SK-MEL-5 (cell line): ENCODE results near the gene TRAF3IP3. TPM values are rescaled to one million over a fixed set of nuclear protein-coding genes. Genes with fewer than 3 reads are reported as not detected.
A peak's percentile ranks its signal among the peaks of the same experiment; 100 is the strongest.
"Not testable (repeated sequence)": the region's sequence is repeated elsewhere in the genome, so short reads cannot be mapped to it uniquely, and the experiment has no call there.

Experiments
- DNase-seq: peaks from one replicate; pipeline ENCODE4 v3.0.0-alpha.2; 2016; ENCODE audit warnings: low read depth, low spot score
- in situ Hi-C: cut with HindIII; loops from 2 replicates; pipeline ENCODE4 v1.10.0; 2016; ENCODE audit warnings: low sequenced_read_pairs, high pct_unique_total_duplicates, low pct_unique_long_range_greater_than_20kb
- total RNA-seq: library from RNA; depleted of rRNA; stranded (reverse); fragments of >200 nt; shearing (Covaris generic); gene quantifications from 2 replicates; pipeline ENCODE4 v1.2.3, GENCODE V29; 2014

TRAF3IP3 gene
- total RNA-seq, 1 experiment from 2014 or later: 0.61 TPM

GRCh38 chr1:209783386-209783785, 27.5 kb downstream of the TRAF3IP3 start:
- in situ Hi-C loops: no loop called here
- DNase-seq: no peak

DNA sequence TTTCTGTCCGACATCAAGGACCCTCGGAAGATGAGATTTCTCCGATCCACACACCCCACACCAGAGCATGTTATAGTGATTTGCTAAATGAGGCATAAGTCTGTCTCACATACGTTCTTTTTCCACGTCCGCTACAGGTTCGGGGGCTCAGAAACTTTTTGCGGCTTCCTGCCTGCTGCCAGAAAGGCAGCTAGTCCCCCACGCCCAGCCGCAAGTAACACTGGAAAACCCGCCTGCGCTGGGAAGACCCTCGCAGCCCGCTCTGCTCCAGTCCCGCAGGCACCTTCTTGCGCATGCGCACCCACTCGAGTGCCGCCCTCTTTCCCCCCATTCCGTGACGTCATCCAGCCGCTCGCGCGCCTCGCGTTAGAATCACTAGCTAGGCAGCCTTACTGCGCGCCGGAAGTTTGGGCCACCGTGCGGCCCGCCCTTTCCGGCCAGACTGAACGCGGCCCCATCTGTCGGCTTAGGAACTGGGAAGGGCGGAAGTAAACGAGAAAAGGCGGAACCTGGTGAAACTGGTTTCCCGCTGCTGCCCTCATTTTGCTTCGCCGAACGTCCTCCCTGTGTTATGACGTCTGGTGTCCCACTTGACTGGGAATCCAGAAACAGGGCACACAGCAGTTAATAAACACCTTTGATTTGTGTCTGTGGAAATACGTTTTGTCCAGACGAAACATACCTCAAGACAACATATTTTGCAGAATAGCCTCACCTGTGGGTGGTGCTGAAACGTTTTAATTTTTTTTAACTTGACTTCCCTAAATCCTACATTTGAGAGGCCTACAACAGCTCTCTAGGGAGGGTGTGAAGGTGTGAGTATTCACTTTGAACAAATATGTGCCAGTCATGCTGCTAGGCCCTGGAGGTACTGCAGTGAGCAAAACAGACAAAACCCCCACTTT, 28.7 kb downstream of the TRAF3IP3 start, which contains the start of gene C1orf74:
Gene C1orf74, minus strand, starts transcription at position 295 of the 905 bp plus-strand sequence. CDS start 925 bp downstream, outside the sequence.
- in situ Hi-C loops: no loop called here

GRCh38 chr1:209785592-209785991, 29.7 kb downstream of the TRAF3IP3 start:
- in situ Hi-C loops: no loop called here
- no peak for DNase-seq

More for the DNA sequence above, 28.7 kb downstream of the TRAF3IP3 start, which contains the start of gene C1orf74:
- DNase-seq: peak; percentile 98

- no peak for DNase-seq
- in situ Hi-C loops: no loop called here
Observed at GRCh38 chr1:209786146-209786545, 30.3 kb downstream of the TRAF3IP3 start.

DNA sequence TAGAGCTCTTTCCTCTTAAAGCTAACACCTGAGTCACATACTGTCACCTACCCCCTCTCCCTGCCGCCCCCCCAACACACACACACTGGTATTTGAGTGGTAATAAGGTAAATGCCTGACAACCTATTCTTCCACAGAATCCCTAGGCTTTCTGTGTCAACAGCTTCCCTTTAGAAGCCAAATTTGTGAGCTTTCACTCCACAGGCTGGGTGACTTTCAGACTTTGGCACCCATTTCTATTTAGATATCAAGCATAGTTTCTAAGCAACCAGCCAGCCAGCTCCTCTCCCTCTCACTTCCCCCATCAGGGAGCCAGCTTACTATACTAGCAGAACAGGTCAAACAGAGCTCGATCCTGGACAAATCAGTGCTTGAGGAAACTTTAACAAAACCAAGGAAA, 31.7 kb downstream of the TRAF3IP3 start:
- no peak for DNase-seq
- in situ Hi-C loops: no loop called here

DNA sequence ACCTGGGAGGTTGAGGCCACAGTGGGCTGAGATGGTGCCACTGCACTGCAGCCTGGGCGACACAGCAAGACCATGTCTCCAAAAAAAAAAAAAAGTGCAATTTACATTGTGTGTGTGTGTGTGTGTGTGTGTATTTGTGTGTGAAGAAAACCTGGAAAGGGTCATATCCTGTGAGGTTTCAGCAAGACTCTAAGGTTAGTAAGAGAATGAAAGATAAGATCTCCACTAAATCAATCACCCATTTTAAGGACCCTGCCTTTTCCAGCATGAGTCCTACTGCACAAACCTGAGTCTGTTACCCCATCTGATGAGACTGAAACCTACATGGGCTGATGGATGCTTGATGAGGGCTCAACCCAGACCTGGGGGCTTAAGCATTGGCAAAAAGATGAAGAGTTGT, 33.4 kb downstream of the TRAF3IP3 start:
- no peak for DNase-seq
- in situ Hi-C loops: no loop called here

DNA sequence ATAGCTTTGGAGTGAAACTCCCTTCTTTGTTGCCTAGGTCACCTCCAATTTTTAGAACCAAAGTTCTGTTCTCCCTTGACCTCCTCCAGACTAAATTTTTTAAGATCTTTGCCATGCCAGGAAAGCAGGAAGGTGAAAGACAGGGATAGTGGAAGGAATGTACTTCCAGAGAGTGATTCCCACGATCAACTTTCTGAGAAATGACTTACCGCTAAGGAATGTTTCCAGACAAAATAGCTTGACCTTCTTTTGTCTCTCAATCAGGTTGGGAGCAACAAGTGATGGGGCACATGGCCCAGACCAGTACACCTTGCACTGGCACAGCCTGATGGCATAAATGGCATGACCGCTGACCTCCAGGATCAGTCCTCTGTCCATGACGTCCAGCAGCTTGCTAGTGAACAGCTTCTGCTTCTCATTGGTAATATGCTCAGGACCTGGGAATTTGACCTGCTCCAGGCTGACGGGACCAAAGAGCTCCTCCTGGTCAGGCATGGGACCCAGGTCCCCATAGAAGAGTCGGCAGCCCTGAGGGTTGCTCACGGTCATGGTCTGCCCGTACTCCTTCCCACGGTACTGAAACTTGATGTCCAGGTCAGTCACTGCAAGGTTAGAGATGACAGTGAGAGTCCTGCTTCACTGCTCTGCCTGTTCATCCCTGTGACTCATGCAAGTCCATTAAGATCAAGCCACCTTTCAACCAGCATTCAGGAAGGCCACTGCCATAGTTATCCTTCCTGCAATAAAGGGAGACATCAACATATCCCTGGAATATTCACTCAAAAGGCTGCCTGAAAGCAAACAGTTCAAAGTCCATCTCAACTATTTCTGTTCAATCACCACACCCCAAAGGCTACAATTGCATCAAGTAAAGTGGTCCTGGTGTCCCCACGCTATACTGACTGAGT, 34.7 kb downstream of the TRAF3IP3 start:
- in situ Hi-C loops: no loop called here
- no peak for DNase-seq

GRCh38 chr1:209791920-209792319, 36.1 kb downstream of the TRAF3IP3 start:
- DNase-seq: no peak
- in situ Hi-C loops: no loop called here

GRCh38 chr1:209793711-209794110, 37.9 kb downstream of the TRAF3IP3 start:
- in situ Hi-C loops, DNase-seq: not testable (repeated sequence)

DNA sequence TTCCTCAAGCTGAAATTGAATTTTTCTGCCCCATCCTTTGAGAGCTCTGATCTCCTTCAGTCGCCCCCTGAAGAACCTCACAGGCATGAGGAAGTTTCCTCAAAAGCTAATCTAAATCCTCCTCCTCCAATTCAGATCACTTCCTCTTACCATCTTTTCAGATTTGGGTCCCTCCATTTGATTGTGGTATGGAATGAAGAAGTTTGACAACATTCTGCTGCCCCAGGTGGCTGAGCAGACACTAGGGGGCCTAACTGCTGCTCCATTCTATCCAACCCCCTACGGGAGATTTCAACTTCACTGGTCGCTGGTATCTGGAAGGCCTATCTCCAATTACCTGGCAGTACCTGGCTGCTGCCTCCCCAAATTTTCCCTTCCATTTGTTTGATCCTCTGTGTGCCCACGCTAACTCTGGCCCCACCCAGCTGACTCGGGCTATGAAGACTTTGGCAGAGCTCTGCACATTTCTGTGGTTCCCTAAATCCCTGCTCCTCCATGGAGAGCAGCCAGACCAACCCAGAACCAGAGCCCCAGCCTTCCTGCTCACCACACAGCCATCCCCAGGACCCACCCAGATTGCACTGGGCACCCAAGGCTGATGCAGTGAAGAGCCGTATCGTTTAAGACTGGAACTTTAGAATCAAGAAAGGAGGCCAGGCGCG, 42.3 kb downstream of the TRAF3IP3 start:
- in situ Hi-C loops: no loop called here
- peak; percentile 8 for DNase-seq

- DNase-seq: no peak
- in situ Hi-C loops: no loop called here
Observed at GRCh38 chr1:209800984-209801834, 45.4 kb downstream of the TRAF3IP3 start.

DNA sequence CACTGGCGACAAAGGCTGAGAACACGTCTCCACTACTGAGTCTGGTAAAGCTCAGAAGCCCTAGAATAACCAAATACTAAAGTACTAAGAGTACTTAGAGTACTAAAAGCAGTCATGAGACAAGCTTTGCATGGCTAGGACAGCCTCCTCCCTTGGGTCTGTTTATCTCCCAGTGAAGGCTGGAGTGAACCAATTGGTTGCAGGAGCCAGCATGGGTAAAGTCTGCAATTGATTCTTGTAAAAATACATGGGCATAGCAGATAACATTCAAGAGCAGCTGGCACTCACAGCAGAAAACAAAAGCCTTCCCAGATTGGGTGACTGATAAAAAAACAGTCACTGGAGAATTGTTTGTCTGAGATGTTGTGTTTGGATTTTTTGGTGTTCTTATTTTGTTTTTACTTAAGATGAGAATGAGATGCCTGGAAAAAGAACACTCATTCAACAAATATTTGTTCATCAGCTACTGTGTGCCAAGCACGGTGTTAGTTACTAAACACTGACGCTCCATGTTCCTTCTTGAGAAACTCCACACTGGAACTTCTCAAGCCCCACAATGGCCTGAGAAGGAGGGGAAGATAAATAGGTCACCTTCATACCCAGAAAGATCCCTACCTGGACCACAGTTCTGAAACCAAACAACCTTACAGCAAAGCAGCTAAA, 46.4 kb downstream of the TRAF3IP3 start:
- no peak for DNase-seq
- in situ Hi-C loops: no loop called here

DNA sequence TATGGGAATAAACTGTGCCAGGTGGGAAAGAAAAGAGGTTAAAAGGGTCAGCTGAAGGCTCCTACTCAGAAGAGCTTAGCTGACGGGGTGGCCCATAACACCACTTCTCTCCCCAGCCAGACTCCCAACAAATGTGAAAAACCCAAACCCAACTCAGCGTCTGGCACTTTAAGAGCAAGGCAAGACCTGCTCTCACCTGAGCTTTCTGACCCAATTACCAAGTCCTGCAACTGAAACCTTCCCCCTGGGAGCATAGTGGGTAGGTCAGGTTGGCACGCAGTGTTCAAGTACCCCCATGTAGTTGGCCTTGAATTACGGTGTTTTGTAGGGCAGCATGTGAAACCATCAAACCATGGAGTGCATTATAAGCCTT, 46.9 kb downstream of the TRAF3IP3 start:
- in situ Hi-C loops: no loop called here

GRCh38 chr1:209803568-209803967, 47.7 kb downstream of the TRAF3IP3 start:
- DNase-seq: no peak

More for the DNA sequence above, 46.9 kb downstream of the TRAF3IP3 start:
- DNase-seq: no peak

GRCh38 chr1:209805341-209805781, 49.5 kb downstream of the TRAF3IP3 start:
- in situ Hi-C loops: no loop called here
- no peak for DNase-seq

More at GRCh38 chr1:209803568-209803967, 47.7 kb downstream of the TRAF3IP3 start:
- in situ Hi-C loops: no loop called here
